Islet precursor cell (in vitro differentiated cells): ENCODE measurements around the gene OAT.
A peak's percentile ranks its signal among the peaks of the same experiment; 100 is the strongest.

Experiments
- DNase-seq: peaks from one replicate; pipeline ENCODE4 v3.0.0-alpha.2; 2018

OAT gene

GRCh38 chr10:124350806-124351205 is 67.9 kb downstream of the OAT start:
- DNase-seq, result no peak

GRCh38 chr10:124349996-124350280 is 68.8 kb downstream of the OAT start:
- no peak for DNase-seq

- DNase-seq, result no peak
Observed at GRCh38 chr10:124349231-124349995, 69.3 kb downstream of the OAT start.

- DNase-seq, result no peak
Observed at GRCh38 chr10:124348801-124349200, 69.9 kb downstream of the OAT start.

GRCh38 chr10:124347956-124348355 is 70.8 kb downstream of the OAT start:
- DNase-seq, result peak; percentile 49
